C4-2B (cell line): ENCODE data around the gene SASH1.

Experiments used
- ZFX ChIP-seq: fragments of 450-650 bp; IDR thresholded peaks from 2 replicates; pipeline ENCODE4 v1.6.1; 2017
- TF ChIP-seq, protein P1 (sequence below): fragments of 450-650 bp; conservative IDR thresholded peaks from 2 replicates; pipeline ENCODE4 v1.5.1; 2017; ENCODE audit warnings: mild to moderate bottlenecking

DNA sequence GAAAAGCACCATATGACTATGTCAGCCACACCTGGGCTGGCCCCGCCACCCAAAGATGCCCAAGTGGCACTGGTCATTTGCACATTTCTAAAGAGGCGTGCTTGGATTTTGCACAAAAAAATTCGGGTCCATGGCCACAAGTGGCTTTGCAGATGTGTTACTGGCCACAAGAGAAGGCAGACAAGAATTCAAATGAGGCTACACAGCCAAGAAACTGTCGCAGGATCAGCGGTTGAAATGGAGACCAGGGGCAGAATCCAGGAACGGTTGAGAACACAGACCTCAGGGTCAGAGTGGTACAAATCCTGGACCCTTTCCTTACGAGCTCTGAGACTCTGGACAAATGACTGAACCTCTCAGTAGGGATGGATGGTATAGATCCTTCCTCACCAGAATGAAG is 48.6 kb upstream of the SASH1 start:
- TF ChIP-seq, protein P1, sequence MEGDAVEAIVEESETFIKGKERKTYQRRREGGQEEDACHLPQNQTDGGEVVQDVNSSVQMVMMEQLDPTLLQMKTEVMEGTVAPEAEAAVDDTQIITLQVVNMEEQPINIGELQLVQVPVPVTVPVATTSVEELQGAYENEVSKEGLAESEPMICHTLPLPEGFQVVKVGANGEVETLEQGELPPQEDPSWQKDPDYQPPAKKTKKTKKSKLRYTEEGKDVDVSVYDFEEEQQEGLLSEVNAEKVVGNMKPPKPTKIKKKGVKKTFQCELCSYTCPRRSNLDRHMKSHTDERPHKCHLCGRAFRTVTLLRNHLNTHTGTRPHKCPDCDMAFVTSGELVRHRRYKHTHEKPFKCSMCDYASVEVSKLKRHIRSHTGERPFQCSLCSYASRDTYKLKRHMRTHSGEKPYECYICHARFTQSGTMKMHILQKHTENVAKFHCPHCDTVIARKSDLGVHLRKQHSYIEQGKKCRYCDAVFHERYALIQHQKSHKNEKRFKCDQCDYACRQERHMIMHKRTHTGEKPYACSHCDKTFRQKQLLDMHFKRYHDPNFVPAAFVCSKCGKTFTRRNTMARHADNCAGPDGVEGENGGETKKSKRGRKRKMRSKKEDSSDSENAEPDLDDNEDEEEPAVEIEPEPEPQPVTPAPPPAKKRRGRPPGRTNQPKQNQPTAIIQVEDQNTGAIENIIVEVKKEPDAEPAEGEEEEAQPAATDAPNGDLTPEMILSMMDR = no peak
- TF ChIP-seq ZFX = no peak
